GM23248 (cell line): ENCODE data around the gene SPINK14.

ENCODE experiments used
- EZH2 ChIP-seq: fragments of 200-600 bp; sonication (generic); IDR thresholded peaks from 2 replicates; pipeline ENCODE4 v1.6.1; 2018; ENCODE audit warnings: antibody characterized with exemption, mild to moderate bottlenecking; ENCODE audit not compliant: insufficient read depth, poor library complexity, severe bottlenecking
- EZH2phosphoT487 ChIP-seq: fragments of 200-600 bp; sonication (generic); IDR thresholded peaks from 2 replicates; pipeline ENCODE4 v1.6.1; 2018; ENCODE audit warnings: antibody characterized with exemption, moderate library complexity, mild to moderate bottlenecking, low read depth; ENCODE audit not compliant: insufficient read depth

- no peak for TF ChIP-seq EZH2
- no peak for TF ChIP-seq EZH2phosphoT487
These were observed 40.9 kb downstream of the SPINK14 start for GRCh38 chr5:148209151-148209770.
